IMR-90 (cell line): ENCODE data around the gene RAD18. TPM values are rescaled to one million over a fixed set of nuclear protein-coding genes. Genes with fewer than 3 reads are reported as not detected.

Experiments
- ATAC-seq: fragments of 200-7000 bp; cut with Tn5 transposase; 2 replicates; pipeline ENCODE4 v1.9.1; 2020; ENCODE audit warnings: low read depth, mild to moderate bottlenecking, moderate library complexity
- BruUV-seq: library from RNA; stranded (reverse); fragments of 400-500 nt; replicated peaks from 2 replicates; lab custom pipeline; 2021; lab: Mats Ljungman, UMichigan
- CTCF ChIA-PET: fragments of 300-600 bp; formaldehyde crosslinking; extraction: SDS; loops from one replicate; lab custom pipeline; 2021; ENCODE audit warnings: antibody characterized with exemption; lab: Yijun Ruan, JAX
- POLR2A ChIA-PET: fragments of 300-600 bp; sonication (Branson Sonifier 250); formaldehyde crosslinking; loops from one replicate; lab custom pipeline; 2022; ENCODE audit warnings: antibody characterized with exemption; ENCODE audit not compliant: unreplicated experiment; lab: Charles Lee
- DNase-seq: peaks from one replicate; pipeline ENCODE4 v3.0.0; 2013
- H2AFZ ChIP-seq: replicated peaks from 2 replicates; pipeline ENCODE3; 2013; ENCODE audit warnings: low read length, mild to moderate bottlenecking; ENCODE audit not compliant: poor library complexity
- H2AK5ac ChIP-seq: 2 replicates; pipeline ENCODE4 v1.6.1; 2013; ENCODE audit warnings: low read depth, low read length, inconsistent platforms
- H2AK9ac ChIP-seq: replicated peaks from 2 replicates; pipeline ENCODE3; 2013; ENCODE audit warnings: mild to moderate bottlenecking, low read depth, low read length, moderate library complexity; ENCODE audit not compliant: poor library complexity
- H2BK120ac ChIP-seq: 2 replicates; pipeline ENCODE4 v1.6.1; 2013; ENCODE audit warnings: low read depth, low read length, inconsistent platforms
- H2BK15ac ChIP-seq: 3 replicates; pipeline ENCODE4 v1.6.1; 2013; ENCODE audit warnings: low read depth, low read length, inconsistent platforms
- H2BK20ac ChIP-seq: 2 replicates; pipeline ENCODE4 v1.6.1; 2013; ENCODE audit warnings: low read depth, mild to moderate bottlenecking, inconsistent platforms, low read length, moderate library complexity
- H2BK5ac ChIP-seq: 2 replicates; pipeline ENCODE4 v1.6.1; 2013; ENCODE audit warnings: mild to moderate bottlenecking, low read depth, low read length, inconsistent platforms; ENCODE audit not compliant: poor library complexity, severe bottlenecking
- H3K14ac ChIP-seq: replicated peaks from 2 replicates; pipeline ENCODE4 v1.6.1; 2013; ENCODE audit warnings: low read depth, low read length, inconsistent platforms
- H3K18ac ChIP-seq: 2 replicates; pipeline ENCODE4 v1.6.1; 2013; ENCODE audit warnings: low read depth, low read length, control low read depth
- H3K23ac ChIP-seq: 2 replicates; pipeline ENCODE4 v1.6.1; 2013; ENCODE audit warnings: low read depth, low read length, inconsistent platforms
- H3K27ac ChIP-seq: 2 replicates; pipeline ENCODE4 v1.5.1; 2013; ENCODE audit warnings: mild to moderate bottlenecking, control low read depth, low read length; ENCODE audit not compliant: insufficient read depth
- H3K27me3 ChIP-seq: 2 replicates; pipeline ENCODE4 v1.6.1; 2013; ENCODE audit warnings: low read length; ENCODE audit not compliant: control insufficient read depth, insufficient read depth
- H3K36me3 ChIP-seq: 2 replicates; pipeline ENCODE4 v1.6.1; 2013; ENCODE audit warnings: low read length, mixed read lengths; ENCODE audit not compliant: control insufficient read depth, insufficient read depth
- H3K4ac ChIP-seq: 2 replicates; pipeline ENCODE4 v1.6.1; 2013; ENCODE audit warnings: low read depth, low read length, inconsistent platforms
- H3K4me1 ChIP-seq: 2 replicates; pipeline ENCODE4 v1.6.1; 2013; ENCODE audit warnings: low read length, mixed read lengths; ENCODE audit not compliant: control insufficient read depth, insufficient read depth
- H3K4me2 ChIP-seq: 2 replicates; pipeline ENCODE4 v1.6.1; 2013; ENCODE audit warnings: low read depth, mild to moderate bottlenecking, control low read depth, low read length, moderate library complexity
- H3K4me3 ChIP-seq: 2 replicates; pipeline ENCODE4 v1.5.1; 2013; ENCODE audit warnings: low read depth, mild to moderate bottlenecking, control low read depth, low read length, moderate library complexity; ENCODE audit not compliant: insufficient read depth
- H3K56ac ChIP-seq: 2 replicates; pipeline ENCODE4 v1.6.1; 2013; ENCODE audit warnings: low read length, inconsistent platforms; ENCODE audit not compliant: insufficient read depth; ENCODE audit errors: extremely low read depth
- H3K79me1 ChIP-seq, 2 experiments: 2 replicates each; pipeline ENCODE4 v1.6.1; 2013; ENCODE audit warnings: low read length in 2 of 2, inconsistent platforms in 1 of 2, low read depth in 1 of 2
- H3K9ac ChIP-seq: 2 replicates; pipeline ENCODE4 v1.6.1; 2013; ENCODE audit warnings: low read depth, low read length, control low read depth
- H3K9me1 ChIP-seq: 2 replicates; pipeline ENCODE4 v1.6.1; 2013; ENCODE audit warnings: low read length, inconsistent platforms; ENCODE audit not compliant: insufficient read depth
- H3K9me3 ChIP-seq: 2 replicates; pipeline ENCODE4 v1.6.1; 2013; ENCODE audit warnings: low read length; ENCODE audit not compliant: control insufficient read depth, insufficient read depth
- H4K20me1 ChIP-seq: 2 replicates; pipeline ENCODE4 v1.6.1; 2013; ENCODE audit warnings: low read length, inconsistent platforms; ENCODE audit not compliant: insufficient read depth
- H4K5ac ChIP-seq: 2 replicates; pipeline ENCODE4 v1.6.1; 2013; ENCODE audit warnings: mild to moderate bottlenecking, low read depth, low read length, control low read depth
- H4K8ac ChIP-seq, 2 experiments: 2 replicates each; pipeline ENCODE4 v1.6.1; 2013; ENCODE audit warnings: low read depth in 2 of 2, low read length in 2 of 2, control low read depth in 1 of 2, inconsistent platforms in 1 of 2
- H4K91ac ChIP-seq: 2 replicates; pipeline ENCODE4 v1.6.1; 2013; ENCODE audit warnings: low read depth, low read length, inconsistent platforms; ENCODE audit not compliant: insufficient read depth
- BHLHE40 ChIP-seq: fragments of 150-350 bp; IDR thresholded peaks from 2 replicates; pipeline ENCODE4 v1.6.1; 2016; ENCODE audit warnings: mild to moderate bottlenecking, low read depth, low read length
- CTCF ChIP-seq: conservative IDR thresholded peaks from 2 replicates; pipeline ENCODE4 v1.5.1; 2012; ENCODE audit warnings: mild to moderate bottlenecking, low read depth, low read length, improper control_type of control experiment
- ELK1 ChIP-seq: fragments of 150-350 bp; IDR thresholded peaks from 2 replicates; pipeline ENCODE4 v1.6.1; 2016; ENCODE audit warnings: low read depth, mild to moderate bottlenecking, low read length, moderate library complexity, borderline replicate concordance
- RCOR1 ChIP-seq: IDR thresholded peaks from 2 replicates; pipeline ENCODE4 v1.6.1; 2012; ENCODE audit warnings: mild to moderate bottlenecking, low read length, improper control_type of control experiment; ENCODE audit not compliant: insufficient replicate concordance
- SMC3 ChIP-seq: fragments of 150-350 bp; IDR thresholded peaks from 2 replicates; pipeline ENCODE4 v1.6.1; 2016; ENCODE audit warnings: low read depth, mild to moderate bottlenecking, antibody characterized with exemption, low read length, moderate library complexity
- dilution Hi-C: fragments of 300-500 bp; cut with HindIII; formaldehyde crosslinking; loops from one replicate; pipeline ENCODE4 v1.14.3; 2018; ENCODE audit warnings: low sequenced_read_pairs; ENCODE audit not compliant: unreplicated experiment
- in situ Hi-C: fragments of 300-500 bp; cut with MboI; formaldehyde crosslinking; loops from 3 replicates; pipeline ENCODE4 v1.14.3; 2019; ENCODE audit warnings: low sequenced_read_pairs, inconsistent platforms, mixed read lengths
- intact Hi-C: fragments of 100-400 bp; cut with micrococcal nuclease; formaldehyde crosslinking; loops from 2 replicates; pipeline ENCODE4 v1.10.0; 2022
- polyA plus RNA-seq, 3 experiments: library from polyadenylated mRNA; depleted of rRNA; stranded (reverse); fragments of >200 nt; gene quantifications; 2 replicates each; pipeline ENCODE4 v1.2.3, GENCODE V29; 2012; ENCODE audit warnings: low replicate concordance in 1 of 3
- total RNA-seq: library from RNA; depleted of rRNA; stranded (reverse); fragments of >200 nt; gene quantifications from 2 replicates; pipeline ENCODE4 v1.2.3, GENCODE V29; 2012
- TF ChIP-seq, protein P1 (sequence below): fragments of 150-350 bp; IDR thresholded peaks from 2 replicates; pipeline ENCODE4 v1.6.1; 2017; ENCODE audit warnings: mild to moderate bottlenecking, antibody characterized with exemption, low read length, low read depth

The RAD18 gene
- total and polyA plus RNA-seq, 2 of the 4 experiments (the other 2 are of a cell fraction) = 8.2 to 17.2 TPM

- DNase-seq (no peak), ATAC-seq (no peak)
- in situ Hi-C loops = no loop called here
- Histone ChIP-seq H4K8ac (peak overlapping the region; percentile 61 to 85; a peak in 3 of 4 replicates), H2AK5ac (peak overlapping the region; percentile 66; the same call in 1 of the 2 replicates), H2BK5ac (peak overlapping the region; percentile 79), H3K79me1 (peaks cover 2 to 16% of the 10 kb centered on the region in 2 experiments), H3K4me2 (no peak overlapping the region), H2AK9ac (no peak overlapping the region), H4K91ac (peak overlapping the region; percentile 86), H4K5ac (peak overlapping the region; percentile 91; the same call in 1 of the 2 replicates), H3K9ac (no peak overlapping the region), H3K27me3 (no peaks in the 10 kb centered on the region), H3K9me1 (peaks cover 6% of the 10 kb centered on the region; the same call in 1 of the 2 replicates), H2AFZ (no peak overlapping the region), H3K4me1 (peaks cover 28% of the 10 kb centered on the region), H3K14ac (peak overlapping the region; percentile 73; the same call in 1 of the 2 replicates), H2BK20ac (peak overlapping the region; percentile 60), H3K4me3 (no peak overlapping the region), H3K27ac (no peak overlapping the region; the same call in 1 of the 2 replicates), H3K9me3 (no peaks in the 10 kb centered on the region), H3K18ac (peak overlapping the region; percentile 88; the same call in 1 of the 2 replicates), H3K23ac (peak overlapping the region; percentile 22; the same call in 1 of the 2 replicates), H3K4ac (peak overlapping the region; percentile 86), H3K36me3 (no peaks in the 10 kb centered on the region; the same call in 1 of the 2 replicates), H3K56ac (no peak overlapping the region), H2BK120ac (peak overlapping the region; percentile 93), H4K20me1 (no peaks in the 10 kb centered on the region), H2BK15ac (peak overlapping the region; percentile 92; the same call in 2 of the 3 replicates)
- ChIA-PET POLR2A (no interaction called here), CTCF (no interaction called here)
- TF ChIP-seq CTCF = no peak
- TF ChIP-seq, protein P1, sequence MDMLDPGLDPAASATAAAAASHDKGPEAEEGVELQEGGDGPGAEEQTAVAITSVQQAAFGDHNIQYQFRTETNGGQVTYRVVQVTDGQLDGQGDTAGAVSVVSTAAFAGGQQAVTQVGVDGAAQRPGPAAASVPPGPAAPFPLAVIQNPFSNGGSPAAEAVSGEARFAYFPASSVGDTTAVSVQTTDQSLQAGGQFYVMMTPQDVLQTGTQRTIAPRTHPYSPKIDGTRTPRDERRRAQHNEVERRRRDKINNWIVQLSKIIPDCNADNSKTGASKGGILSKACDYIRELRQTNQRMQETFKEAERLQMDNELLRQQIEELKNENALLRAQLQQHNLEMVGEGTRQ = no peak
- no peak for TF ChIP-seq SMC3
- no peak for TF ChIP-seq RCOR1
- no peak for TF ChIP-seq ELK1
- TF ChIP-seq BHLHE40 = no peak
- BruUV-seq = no TSS peak
- intact Hi-C loops = no loop called here
- dilution Hi-C loops = no loop called here
These were observed 72.0 kb downstream of the RAD18 start for GRCh38 chr3:8891303-8891702.
